BLaER1 treated with 17β-estradiol and CSF1 and Interleukin-3, amounts not matched to agents 10 nM and 100 nM (cell line): ENCODE results near the gene FGF4.

Source experiments
- H3K27ac ChIP-seq, 11 experiments: shearing (Covaris generic); formaldehyde crosslinking; 2 replicates each; pipeline ENCODE4 v1.8.1; 2022
- H3K27me3 ChIP-seq, 11 experiments: shearing (Covaris generic); formaldehyde crosslinking; 2 replicates each; pipeline ENCODE4 v1.8.1; 2022
- H3K36me3 ChIP-seq, 11 experiments: shearing (Covaris generic); formaldehyde crosslinking; 2 replicates each; pipeline ENCODE4 v1.8.1; 2022
- H3K4me1 ChIP-seq, 10 experiments: shearing (Covaris generic); formaldehyde crosslinking; 2 replicates each; pipeline ENCODE4 v1.8.1; 2022
- H3K4me2 ChIP-seq, 11 experiments: shearing (Covaris generic); formaldehyde crosslinking; 2 replicates each; pipeline ENCODE4 v1.8.1; 2022
- H3K4me3 ChIP-seq, 10 experiments: shearing (Covaris generic); formaldehyde crosslinking; 2 replicates each; pipeline ENCODE4 v1.8.1; 2022
- H3K9ac ChIP-seq, 11 experiments: shearing (Covaris generic); formaldehyde crosslinking; 2 replicates each; pipeline ENCODE4 v1.8.1; 2022
- H3K9me3 ChIP-seq, 11 experiments: shearing (Covaris generic); formaldehyde crosslinking; replicated peaks in 1 of 11; 2 replicates each; pipeline ENCODE4 v1.8.1; 2022
- H4K20me1 ChIP-seq, 11 experiments: shearing (Covaris generic); formaldehyde crosslinking; 2 replicates each; pipeline ENCODE4 v1.8.1; 2022
- Cebpa-rat ChIP-seq, 11 experiments: shearing (Covaris generic); IDR thresholded peaks; 2 replicates each; pipeline ENCODE4 v1.8.1; 2022

The FGF4 gene

DNA sequence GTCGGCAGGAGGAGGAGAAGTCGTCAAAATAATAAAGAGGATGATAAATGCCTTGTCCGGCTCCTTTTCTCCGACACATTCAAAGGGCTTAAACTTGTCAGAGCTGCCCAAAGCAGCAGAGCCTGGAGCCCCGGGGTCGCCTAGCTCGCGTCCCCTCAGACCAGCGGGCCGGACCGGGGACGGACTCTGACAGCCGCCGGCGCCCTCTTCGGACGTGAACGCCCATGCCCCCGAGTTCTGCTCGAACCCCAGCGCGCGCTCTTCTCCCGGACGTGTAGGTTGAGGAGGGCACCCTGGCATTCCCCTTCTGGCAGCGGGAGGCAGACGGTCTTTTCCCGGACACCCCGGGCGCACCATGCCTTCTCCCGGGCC, 43.1 kb upstream of the FGF4 start:
- Histone ChIP-seq H3K4me1 (peaks cover 17 to 24% (median 21%) of the 10 kb centered on the region in 10 experiments), H3K4me3 (peak overlapping the region in 8 of 10 experiments; percentile 42 to 64 (median 50); a peak in 15 of 20 replicates), H3K9ac (no peak overlapping the region), H3K27ac (no peak overlapping the region), H3K9me3 (0 out of 22 replicates have a peak, but pooled peaks cover 0 to 6% (median 0%) of the 10 kb centered on the region in 11 experiments), H4K20me1 (peaks cover 0 to 87% (median 55%) of the 10 kb centered on the region in 11 experiments; a peak in 19 of 22 replicates), H3K36me3 (no peaks in the 10 kb centered on the region), H3K4me2 (peak overlapping the region; percentile 82 to 95 (median 90)), H3K27me3 (peaks cover 93 to 100% (median 96%) of the 10 kb centered on the region in 11 experiments)
- TF ChIP-seq Cebpa-rat (IDR thresholded peaks at IDR 0.05) = no peak

DNA sequence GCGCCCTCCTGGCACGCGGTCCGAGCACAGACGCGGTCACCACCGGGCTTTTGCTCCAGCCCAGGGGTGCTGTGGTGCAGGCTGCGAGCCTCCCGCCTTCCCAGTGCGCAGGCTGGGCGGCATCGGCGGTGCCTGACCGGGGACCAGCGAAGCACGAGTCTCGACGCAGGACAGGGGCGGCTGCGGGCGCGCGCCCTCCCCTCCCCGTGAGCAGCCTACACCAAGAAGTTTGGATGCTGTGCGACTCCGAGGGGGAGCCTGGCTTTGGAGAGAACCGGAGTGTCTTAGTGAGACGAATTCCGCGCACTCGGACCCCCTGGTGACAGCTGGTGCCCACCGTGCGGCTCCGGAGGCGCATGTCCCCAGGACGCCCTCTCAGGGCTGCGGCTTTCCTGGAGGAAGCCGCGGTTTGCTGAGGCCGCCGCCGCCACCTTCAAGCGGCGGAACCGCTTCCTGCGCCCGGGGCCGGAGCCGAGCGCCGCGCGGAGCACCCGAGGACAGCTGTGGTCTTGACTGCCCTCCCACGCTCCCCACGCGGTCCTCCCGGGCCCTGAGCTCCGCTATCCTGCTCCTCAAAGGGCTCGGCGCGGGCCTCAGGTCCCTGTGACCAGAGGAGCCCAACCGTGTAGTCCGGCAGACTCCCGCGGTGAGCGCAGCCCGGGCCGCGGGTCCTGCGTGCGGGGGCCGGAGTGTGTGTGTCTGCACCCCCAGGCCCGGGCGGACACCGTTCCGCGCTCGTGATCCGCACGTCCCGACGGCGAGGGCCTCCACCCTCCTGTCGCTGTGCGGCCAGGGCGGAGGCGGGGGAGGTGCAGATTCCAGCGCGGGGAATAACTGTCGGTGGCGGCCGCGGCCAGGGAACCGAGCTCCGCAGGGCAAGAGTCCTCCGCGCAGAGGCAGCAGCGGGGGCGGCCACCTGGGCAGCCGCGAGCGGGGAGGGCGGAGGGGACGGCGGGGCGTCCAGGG, 42.4 kb upstream of the FGF4 start:
- peaks cover 88 to 100% (median 95%) of the 10 kb centered on the region in 11 experiments for H3K27me3 ChIP-seq
- H3K36me3 ChIP-seq = no peaks in the 10 kb centered on the region
- H3K4me1 ChIP-seq = peaks cover 17 to 24% (median 21%) of the 10 kb centered on the region in 10 experiments
- H4K20me1 ChIP-seq = peaks cover 0 to 87% (median 55%) of the 10 kb centered on the region in 11 experiments; a peak in 19 of 22 replicates
- peak overlapping the region; percentile 35 to 64 (median 47); a peak in 19 of 20 replicates for H3K4me3 ChIP-seq
- peak overlapping the region; percentile 82 to 95 (median 90) for H3K4me2 ChIP-seq
- H3K9ac ChIP-seq = peak overlapping the region in 2 of 11 experiments; percentile 10 to 19; a peak in 1 of 22 replicates
- H3K27ac ChIP-seq = no peak overlapping the region
- no peak for TF ChIP-seq Cebpa-rat (IDR thresholded peaks at IDR 0.05)
- 0 out of 22 replicates have a peak, but pooled peaks cover 0 to 6% (median 0%) of the 10 kb centered on the region in 11 experiments for H3K9me3 ChIP-seq

DNA sequence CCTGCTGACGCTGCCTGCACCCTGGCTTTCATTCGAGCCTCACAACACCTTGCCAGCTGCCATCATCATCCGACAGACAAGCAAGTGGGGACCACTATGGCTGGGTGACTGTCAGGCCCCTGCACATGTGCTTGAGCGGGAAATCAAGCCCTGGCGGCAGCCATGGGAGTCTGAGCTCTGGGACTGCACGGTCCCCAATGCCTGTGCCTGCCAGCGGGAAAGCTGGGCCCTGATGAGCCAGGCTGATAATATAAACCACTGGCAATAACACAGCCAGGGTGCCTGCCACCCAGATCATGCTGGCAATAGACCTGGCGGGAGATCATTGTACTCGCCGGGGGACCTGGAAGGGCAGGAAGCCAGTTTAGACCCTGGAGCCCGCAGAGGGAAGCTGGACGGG, 41.5 kb upstream of the FGF4 start:
- H3K9ac ChIP-seq = no peak overlapping the region
- no peak for TF ChIP-seq Cebpa-rat (IDR thresholded peaks at IDR 0.05)
- peaks cover 0 to 87% (median 50%) of the 10 kb centered on the region in 11 experiments; a peak in 19 of 22 replicates for H4K20me1 ChIP-seq
- no peak overlapping the region for H3K27ac ChIP-seq
- peak overlapping the region in 10 of 11 experiments; percentile 82 to 93 (median 89); a peak in 14 of 22 replicates for H3K4me2 ChIP-seq
- 0 out of 22 replicates have a peak, but pooled peaks cover 0 to 6% (median 0%) of the 10 kb centered on the region in 11 experiments for H3K9me3 ChIP-seq
- peak overlapping the region in 2 of 10 experiments; percentile 45 to 46; a peak in 1 of 20 replicates for H3K4me3 ChIP-seq
- H3K36me3 ChIP-seq = no peaks in the 10 kb centered on the region
- H3K27me3 ChIP-seq = peaks cover 81 to 100% (median 92%) of the 10 kb centered on the region in 11 experiments
- peaks cover 17 to 24% (median 21%) of the 10 kb centered on the region in 10 experiments for H3K4me1 ChIP-seq

DNA sequence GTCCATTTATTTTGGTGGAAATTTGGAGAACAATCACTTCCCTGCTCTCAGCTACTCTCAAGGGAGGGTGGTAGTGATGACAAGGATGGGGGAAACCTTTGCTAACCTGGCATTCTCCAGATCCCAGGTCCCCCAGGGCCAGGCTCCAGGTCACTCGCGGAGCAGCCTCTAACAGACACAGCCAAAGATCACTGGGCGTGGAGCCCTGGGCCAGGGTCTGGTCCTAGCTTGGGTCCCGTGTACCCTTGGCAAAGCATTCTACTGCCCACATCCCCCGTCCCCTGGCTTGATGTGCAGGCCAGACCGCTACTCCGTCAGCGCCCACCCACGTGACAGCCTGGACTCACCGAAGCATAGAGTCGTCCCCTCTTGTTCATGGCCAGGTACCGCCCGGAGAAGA, 40.8 kb upstream of the FGF4 start:
- no peak for TF ChIP-seq Cebpa-rat (IDR thresholded peaks at IDR 0.05)
- Histone ChIP-seq H3K4me2 (no peak overlapping the region), H4K20me1 (peaks cover 0 to 83% (median 46%) of the 10 kb centered on the region in 11 experiments; a peak in 19 of 22 replicates), H3K4me1 (peaks cover 17 to 24% (median 21%) of the 10 kb centered on the region in 10 experiments), H3K27me3 (peaks cover 74 to 94% (median 85%) of the 10 kb centered on the region in 11 experiments), H3K9ac (no peak overlapping the region), H3K27ac (no peak overlapping the region), H3K9me3 (0 out of 22 replicates have a peak, but pooled peaks cover 0 to 6% (median 0%) of the 10 kb centered on the region in 11 experiments), H3K4me3 (no peak overlapping the region), H3K36me3 (no peaks in the 10 kb centered on the region)

DNA sequence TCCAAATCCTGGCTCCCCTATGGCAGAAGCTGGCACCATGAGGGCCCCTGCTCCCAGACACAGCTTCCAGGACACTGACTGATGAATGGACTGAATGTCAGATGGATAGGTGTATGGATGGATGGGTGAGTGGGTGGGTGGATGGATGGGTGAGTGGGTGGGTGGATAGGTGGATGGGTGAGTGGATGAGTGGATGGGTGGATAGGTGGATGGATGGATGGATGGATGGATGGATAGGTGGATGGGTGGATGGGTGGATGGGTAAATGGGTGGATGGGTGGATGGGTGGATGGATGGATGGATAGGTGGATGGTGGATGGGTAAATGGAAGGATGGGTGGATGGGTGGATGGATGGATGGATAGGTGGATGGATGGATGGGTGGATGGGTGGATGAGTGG, 39.8 kb upstream of the FGF4 start:
- no peak for TF ChIP-seq Cebpa-rat (IDR thresholded peaks at IDR 0.05)
- 0 out of 22 replicates have a peak, but pooled peaks cover 0 to 6% (median 0%) of the 10 kb centered on the region in 11 experiments for H3K9me3 ChIP-seq
- H3K4me2 ChIP-seq = no peak overlapping the region
- H3K27ac ChIP-seq = no peak overlapping the region
- H3K4me3 ChIP-seq = no peak overlapping the region
- peaks cover 17 to 24% (median 21%) of the 10 kb centered on the region in 10 experiments for H3K4me1 ChIP-seq
- no peaks in the 10 kb centered on the region for H3K36me3 ChIP-seq
- H4K20me1 ChIP-seq = peaks cover 0 to 81% (median 35%) of the 10 kb centered on the region in 11 experiments; a peak in 19 of 22 replicates
- peaks cover 64 to 91% (median 74%) of the 10 kb centered on the region in 11 experiments for H3K27me3 ChIP-seq
- no peak overlapping the region for H3K9ac ChIP-seq

DNA sequence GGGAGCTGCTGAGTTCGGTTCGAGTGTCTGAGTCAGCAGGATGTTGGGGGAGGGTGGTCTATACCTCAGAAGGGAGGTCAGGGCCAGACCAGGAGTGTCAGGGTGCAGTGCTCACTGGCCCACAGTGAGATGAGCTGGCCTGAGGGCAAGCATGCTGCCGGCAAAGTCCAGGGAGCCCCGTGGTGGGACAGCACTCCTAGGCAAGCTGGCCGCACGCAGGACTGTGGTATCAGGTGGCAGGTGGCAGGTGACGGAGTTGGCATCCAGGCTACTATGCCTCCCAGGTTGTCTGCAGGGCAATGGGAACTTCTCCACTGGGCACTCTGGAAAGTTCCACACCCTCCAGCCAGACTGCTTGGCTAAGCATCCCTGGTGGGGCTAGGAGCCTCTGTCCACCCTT, 39.3 kb upstream of the FGF4 start:
- Histone ChIP-seq H3K4me2 (no peak overlapping the region), H3K9me3 (0 out of 22 replicates have a peak, but pooled peaks cover 0 to 6% (median 0%) of the 10 kb centered on the region in 11 experiments), H4K20me1 (peaks cover 0 to 78% (median 30%) of the 10 kb centered on the region in 11 experiments; a peak in 19 of 22 replicates), H3K27me3 (peaks cover 59 to 88% (median 69%) of the 10 kb centered on the region in 11 experiments), H3K4me3 (no peak overlapping the region), H3K27ac (no peak overlapping the region), H3K36me3 (no peaks in the 10 kb centered on the region), H3K4me1 (peaks cover 17 to 24% (median 21%) of the 10 kb centered on the region in 10 experiments), H3K9ac (no peak overlapping the region)
- no peak for TF ChIP-seq Cebpa-rat (IDR thresholded peaks at IDR 0.05)

DNA sequence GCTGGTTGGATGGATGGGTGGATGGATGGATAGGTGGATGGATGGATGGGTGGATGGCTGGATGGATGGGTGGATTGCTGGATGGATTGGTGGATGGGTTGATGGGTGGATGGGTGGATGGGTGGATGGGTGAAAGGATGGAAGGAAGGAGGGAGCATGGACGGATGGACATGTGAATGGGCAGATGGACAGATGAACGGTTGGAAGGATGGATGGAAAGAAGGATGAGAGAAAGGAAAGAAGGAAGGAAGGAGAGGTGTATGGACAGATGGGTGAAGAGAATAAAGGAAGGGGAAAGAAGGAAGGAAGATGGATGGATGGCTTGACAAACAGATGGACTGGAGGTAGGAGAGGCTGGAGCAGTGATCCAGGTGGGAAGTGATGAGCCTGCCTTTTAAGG, 38.7 kb upstream of the FGF4 start:
- no peak for TF ChIP-seq Cebpa-rat (IDR thresholded peaks at IDR 0.05)
- Histone ChIP-seq H3K27me3 (peaks cover 54 to 88% (median 64%) of the 10 kb centered on the region in 11 experiments), H3K4me1 (peaks cover 17 to 24% (median 21%) of the 10 kb centered on the region in 10 experiments), H3K4me2 (no peak overlapping the region), H3K9ac (no peak overlapping the region), H4K20me1 (peaks cover 0 to 80% (median 29%) of the 10 kb centered on the region in 11 experiments; a peak in 19 of 22 replicates), H3K27ac (no peak overlapping the region), H3K9me3 (0 out of 22 replicates have a peak, but pooled peaks cover 0 to 6% (median 0%) of the 10 kb centered on the region in 11 experiments), H3K36me3 (no peaks in the 10 kb centered on the region), H3K4me3 (no peak overlapping the region)

DNA sequence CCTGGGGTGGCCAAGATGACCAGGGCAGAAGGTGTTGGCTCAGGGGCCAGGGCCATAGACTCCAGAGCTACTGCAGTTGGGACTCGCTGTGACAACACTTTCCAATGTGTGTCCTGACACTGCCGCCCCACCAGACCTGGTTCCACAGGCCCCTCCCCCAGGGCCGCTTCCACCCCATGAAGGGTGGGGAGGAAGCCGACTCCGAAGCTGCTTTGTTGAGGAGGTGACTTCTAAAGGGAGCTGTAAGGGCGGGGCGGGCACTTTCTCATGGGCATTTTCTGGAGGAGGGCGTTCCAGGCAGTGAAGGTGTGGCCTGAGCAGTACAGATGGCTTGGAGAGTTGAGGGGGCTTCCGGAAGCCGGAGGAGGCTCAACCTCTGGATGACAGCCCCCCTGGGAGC, 37.8 kb upstream of the FGF4 start:
- Histone ChIP-seq H3K4me1 (peaks cover 12 to 15% (median 14%) of the 10 kb centered on the region in 10 experiments), H4K20me1 (peaks cover 0 to 76% (median 20%) of the 10 kb centered on the region in 11 experiments; a peak in 19 of 22 replicates), H3K27ac (no peak overlapping the region), H3K4me3 (no peak overlapping the region), H3K27me3 (peaks cover 45 to 84% (median 55%) of the 10 kb centered on the region in 11 experiments), H3K4me2 (no peak overlapping the region), H3K9me3 (0 out of 22 replicates have a peak, but pooled peaks cover 0 to 6% (median 0%) of the 10 kb centered on the region in 11 experiments), H3K9ac (no peak overlapping the region), H3K36me3 (no peaks in the 10 kb centered on the region)
- TF ChIP-seq Cebpa-rat (IDR thresholded peaks at IDR 0.05) = no peak
